ENCODE measurements around the gene CACNA2D3.

The CACNA2D3 gene

GRCh38 chr3:55042591-55042990 is 920.2 kb downstream of the CACNA2D3 start:
- TF ChIP-seq, protein P1, sequence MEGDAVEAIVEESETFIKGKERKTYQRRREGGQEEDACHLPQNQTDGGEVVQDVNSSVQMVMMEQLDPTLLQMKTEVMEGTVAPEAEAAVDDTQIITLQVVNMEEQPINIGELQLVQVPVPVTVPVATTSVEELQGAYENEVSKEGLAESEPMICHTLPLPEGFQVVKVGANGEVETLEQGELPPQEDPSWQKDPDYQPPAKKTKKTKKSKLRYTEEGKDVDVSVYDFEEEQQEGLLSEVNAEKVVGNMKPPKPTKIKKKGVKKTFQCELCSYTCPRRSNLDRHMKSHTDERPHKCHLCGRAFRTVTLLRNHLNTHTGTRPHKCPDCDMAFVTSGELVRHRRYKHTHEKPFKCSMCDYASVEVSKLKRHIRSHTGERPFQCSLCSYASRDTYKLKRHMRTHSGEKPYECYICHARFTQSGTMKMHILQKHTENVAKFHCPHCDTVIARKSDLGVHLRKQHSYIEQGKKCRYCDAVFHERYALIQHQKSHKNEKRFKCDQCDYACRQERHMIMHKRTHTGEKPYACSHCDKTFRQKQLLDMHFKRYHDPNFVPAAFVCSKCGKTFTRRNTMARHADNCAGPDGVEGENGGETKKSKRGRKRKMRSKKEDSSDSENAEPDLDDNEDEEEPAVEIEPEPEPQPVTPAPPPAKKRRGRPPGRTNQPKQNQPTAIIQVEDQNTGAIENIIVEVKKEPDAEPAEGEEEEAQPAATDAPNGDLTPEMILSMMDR (IDR thresholded peaks at IDR 0.05; ENCODE audit: insufficient read depth, low read depth, low read length, missing control alignments): no peak
- DNase-seq (ENCODE audit: low read depth): no peak
- no peak overlapping the region for H3K4me3 ChIP-seq (ENCODE audit: low read depth, low read length)

DNA sequence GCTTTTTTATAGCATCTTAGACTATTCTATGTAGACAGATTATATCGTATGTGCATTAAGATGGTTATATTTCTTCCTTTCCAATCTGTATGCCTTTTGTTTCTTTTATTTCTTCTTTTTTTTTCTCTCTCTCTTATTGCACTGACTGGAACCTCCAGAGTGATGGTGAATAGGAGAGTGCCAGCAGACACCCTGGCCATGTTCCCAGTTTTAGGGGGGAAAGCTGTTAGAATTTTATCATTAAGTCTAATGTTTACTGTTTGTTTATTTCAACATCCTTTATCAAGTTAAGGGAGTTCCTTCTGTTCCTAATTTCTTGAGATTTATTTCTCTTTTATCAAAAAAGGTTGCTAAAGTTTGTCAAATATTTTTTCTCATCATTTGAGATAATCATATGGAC is 922.1 kb downstream of the CACNA2D3 start:
- H3K4me3 ChIP-seq (ENCODE audit: low read depth, low read length): no peak overlapping the region
- DNase-seq (ENCODE audit: low read depth): no peak
- TF ChIP-seq, protein P1 (IDR thresholded peaks at IDR 0.05; ENCODE audit: insufficient read depth, low read depth, low read length, missing control alignments): no peak

DNA sequence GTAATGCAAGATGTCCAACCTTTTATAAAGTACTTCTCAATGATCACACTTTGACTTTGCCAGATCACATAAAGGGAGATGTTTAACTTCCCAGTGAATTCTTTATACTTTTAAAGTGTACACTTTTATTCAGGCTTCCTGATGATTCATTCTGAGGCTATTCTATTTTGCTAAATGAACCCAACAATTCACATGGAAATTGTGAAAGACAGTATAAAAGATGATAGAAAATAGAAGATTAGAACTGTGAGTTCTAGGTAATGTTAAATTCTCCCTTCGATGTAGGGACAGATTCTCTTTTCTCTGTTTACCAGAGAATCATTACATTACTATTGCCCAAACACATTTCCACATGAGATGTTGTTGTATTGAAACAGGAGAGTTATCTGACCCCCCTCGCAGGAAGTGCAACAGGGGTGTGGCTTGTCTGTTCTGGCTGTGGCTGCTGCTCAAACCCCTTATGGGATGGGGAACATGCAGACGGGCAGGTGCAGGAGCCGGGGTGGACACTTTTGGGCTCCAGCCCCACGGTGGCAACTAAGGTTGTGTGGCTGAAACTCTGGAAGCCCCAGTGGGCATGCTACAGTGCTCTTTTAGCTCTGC is 936.8 kb downstream of the CACNA2D3 start:
- TF ChIP-seq, protein P1 (IDR thresholded peaks at IDR 0.05; ENCODE audit: insufficient read depth, low read depth, low read length, missing control alignments): no peak
- no peak for DNase-seq (ENCODE audit: low read depth)
- no peak overlapping the region for H3K4me3 ChIP-seq (ENCODE audit: low read depth, low read length)

GRCh38 chr3:55060896-55061719 is 938.8 kb downstream of the CACNA2D3 start:
- TF ChIP-seq, protein P1 (IDR thresholded peaks at IDR 0.05; ENCODE audit: insufficient read depth, low read depth, low read length, missing control alignments): no peak
- no peak overlapping the region for H3K4me3 ChIP-seq (ENCODE audit: low read depth, low read length)
- DNase-seq (ENCODE audit: low read depth): no peak

DNA sequence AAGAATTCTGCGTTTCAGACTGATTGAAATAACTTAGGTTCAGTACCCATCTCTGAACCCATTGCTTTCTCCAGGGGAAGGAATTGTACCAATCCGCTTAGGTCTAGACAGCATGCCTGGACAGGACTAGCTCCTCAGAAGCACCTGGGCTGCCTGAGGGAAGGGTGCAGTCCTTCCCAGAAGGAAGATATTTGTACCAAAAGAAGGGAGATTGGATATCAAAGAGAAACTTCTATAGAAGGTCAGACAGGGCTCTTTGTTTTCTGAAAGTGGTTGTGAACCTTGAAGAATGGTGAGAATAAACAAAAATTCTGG is 939.3 kb downstream of the CACNA2D3 start:
- no peak overlapping the region for H3K4me3 ChIP-seq (ENCODE audit: low read depth, low read length)
- DNase-seq (ENCODE audit: low read depth): no peak
- TF ChIP-seq, protein P1 (IDR thresholded peaks at IDR 0.05; ENCODE audit: insufficient read depth, low read depth, low read length, missing control alignments): no peak

DNA sequence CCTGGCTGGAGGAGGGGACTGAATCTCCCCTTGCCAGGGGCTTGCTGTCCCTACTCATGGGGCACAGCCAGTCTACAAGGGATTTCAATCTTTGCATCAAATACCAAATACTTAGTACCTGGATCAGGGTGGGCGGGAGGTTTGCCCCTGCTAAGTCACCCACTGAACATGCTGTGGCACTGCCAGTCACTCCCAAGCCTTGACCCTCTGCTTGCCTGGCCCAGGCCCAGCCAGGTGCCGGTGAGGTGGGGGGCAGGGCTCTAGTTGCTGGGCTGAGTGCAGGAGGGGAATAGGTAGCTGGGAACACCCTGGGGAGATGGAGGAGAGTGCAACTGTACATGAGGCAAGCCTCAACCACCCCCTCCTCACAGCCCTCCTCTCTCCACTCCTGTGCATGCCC is 941.8 kb downstream of the CACNA2D3 start:
- no peak for DNase-seq (ENCODE audit: low read depth)
- H3K4me3 ChIP-seq (ENCODE audit: low read depth, low read length): no peak overlapping the region
- TF ChIP-seq, protein P1 (IDR thresholded peaks at IDR 0.05; ENCODE audit: insufficient read depth, low read depth, low read length, missing control alignments): no peak
